Measurements from ENCODE around the gene TRAPPC13.

DNA sequence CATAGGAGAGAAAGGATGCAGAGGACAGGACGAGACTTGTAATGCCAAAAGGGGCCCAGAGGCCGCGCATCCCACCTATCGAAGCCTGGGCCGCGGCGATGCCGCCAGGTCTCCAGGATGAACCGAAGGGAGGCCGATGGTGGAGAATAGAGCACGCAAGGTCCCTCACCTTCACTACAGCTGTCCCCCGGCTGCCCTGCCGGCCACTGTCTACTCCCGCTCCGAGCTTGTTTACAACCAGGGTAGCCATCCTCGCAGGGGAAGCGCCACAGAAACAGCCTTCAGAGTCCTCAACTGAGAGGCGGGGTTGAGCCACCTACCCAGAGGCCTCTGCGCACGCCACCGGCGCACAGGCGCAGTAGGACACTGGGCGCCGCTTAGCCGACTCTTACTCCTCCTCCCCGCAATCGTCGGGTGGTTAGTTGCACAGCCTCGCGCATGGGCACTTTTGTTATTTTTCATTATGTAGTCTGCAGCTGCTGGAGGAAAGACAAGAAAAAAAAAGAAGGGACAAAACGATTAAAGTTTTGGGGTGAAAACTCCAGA, 729 bp upstream of the TRAPPC13 start, which contains the start of gene TRIM23:
- TF ChIP-seq EP300 (IDR thresholded peaks at IDR 0.05; ENCODE audit: low read depth) = no peak
- TF ChIP-seq POLR2AphosphoS5 (IDR thresholded peaks at IDR 0.05) = peak; percentile 35 to 59 (median 49)
